ENCODE measurements around the gene NRDC.
A peak's percentile ranks its signal among the peaks of the same experiment; 100 is the strongest.
"Not testable (repeated sequence)": the region's sequence is repeated elsewhere in the genome, so short reads cannot be mapped to it uniquely, and the experiment has no call there.

NRDC gene

GRCh38 chr1:51878308-51878615 is 265 bp downstream of the NRDC start:
- DNase-seq (ENCODE audit: low read depth in 4 of 4, low spot score in 1 of 4) = no peak

GRCh38 chr1:51877434-51878307 is 856 bp downstream of the NRDC start:
- no peak for DNase-seq (ENCODE audit: low read depth in 4 of 4, low spot score in 1 of 4)

- no peak for DNase-seq (ENCODE audit: low read depth in 4 of 4, low spot score in 1 of 4)
Observed at GRCh38 chr1:51875836-51876235, 2.7 kb downstream of the NRDC start.

- no peak for DNase-seq (ENCODE audit: low read depth in 4 of 4, low spot score in 1 of 4)
Observed at GRCh38 chr1:51875291-51875772, 3.2 kb downstream of the NRDC start.

- not testable (repeated sequence) for DNase-seq (ENCODE audit: low read depth in 4 of 4, low spot score in 1 of 4)
Observed at GRCh38 chr1:51873270-51873669, 5.3 kb downstream of the NRDC start.

- no peak for DNase-seq (ENCODE audit: low read depth in 4 of 4, low spot score in 1 of 4)
Observed at GRCh38 chr1:51871351-51871975, 7.1 kb downstream of the NRDC start.

GRCh38 chr1:51870603-51871350 is 7.8 kb downstream of the NRDC start:
- DNase-seq (ENCODE audit: low read depth in 4 of 4, low spot score in 1 of 4) = no peak

- DNase-seq (ENCODE audit: low read depth in 4 of 4, low spot score in 1 of 4) = no peak
Observed at GRCh38 chr1:51867479-51868232, 10.9 kb downstream of the NRDC start.

GRCh38 chr1:51863384-51863783 is 15.1 kb downstream of the NRDC start:
- no peak for DNase-seq (ENCODE audit: low read depth in 4 of 4, low spot score in 1 of 4)

GRCh38 chr1:51861669-51862068 is 16.9 kb downstream of the NRDC start:
- no peak for DNase-seq (ENCODE audit: low read depth in 4 of 4, low spot score in 1 of 4)

- no peak for DNase-seq (ENCODE audit: low read depth in 4 of 4, low spot score in 1 of 4)
Observed at GRCh38 chr1:51859735-51860134, 18.8 kb downstream of the NRDC start.

GRCh38 chr1:51859333-51859732 is 19.2 kb downstream of the NRDC start:
- no peak for DNase-seq (ENCODE audit: low read depth in 4 of 4, low spot score in 1 of 4)

GRCh38 chr1:51858892-51859291 is 19.6 kb downstream of the NRDC start:
- no peak for DNase-seq (ENCODE audit: low read depth in 4 of 4, low spot score in 1 of 4)

GRCh38 chr1:51856745-51857144 is 21.8 kb downstream of the NRDC start:
- DNase-seq (ENCODE audit: low read depth in 4 of 4, low spot score in 1 of 4) = no peak

GRCh38 chr1:51855624-51856023 is 22.9 kb downstream of the NRDC start:
- DNase-seq (ENCODE audit: low read depth in 4 of 4, low spot score in 1 of 4) = no peak

- no peak for DNase-seq (ENCODE audit: low read depth in 4 of 4, low spot score in 1 of 4)
Observed at GRCh38 chr1:51853360-51853759, 25.2 kb downstream of the NRDC start.

GRCh38 chr1:51851882-51852396 is 26.6 kb downstream of the NRDC start:
- no peak for DNase-seq (ENCODE audit: low read depth in 4 of 4, low spot score in 1 of 4)

GRCh38 chr1:51850420-51851223 is 27.9 kb downstream of the NRDC start:
- no peak for DNase-seq (ENCODE audit: low read depth in 4 of 4, low spot score in 1 of 4)

GRCh38 chr1:51847294-51847920 is 31.1 kb downstream of the NRDC start:
- DNase-seq (ENCODE audit: low read depth in 4 of 4, low spot score in 1 of 4) = no peak

- DNase-seq (ENCODE audit: low read depth in 4 of 4, low spot score in 1 of 4) = peak in 1 of 4 experiments; percentile 6
Observed at GRCh38 chr1:51843948-51844347, 34.6 kb downstream of the NRDC start.

Data from stimulated activated CD4-positive, alpha-beta T cell treated with anti-CD3 and anti-CD28 coated beads, Interleukin-1b, Interleukin-23, amount 100 ng/mL, for 24 hours (primary cell).